ENCODE data around the gene PLXNA2.

Gene PLXNA2

DNA sequence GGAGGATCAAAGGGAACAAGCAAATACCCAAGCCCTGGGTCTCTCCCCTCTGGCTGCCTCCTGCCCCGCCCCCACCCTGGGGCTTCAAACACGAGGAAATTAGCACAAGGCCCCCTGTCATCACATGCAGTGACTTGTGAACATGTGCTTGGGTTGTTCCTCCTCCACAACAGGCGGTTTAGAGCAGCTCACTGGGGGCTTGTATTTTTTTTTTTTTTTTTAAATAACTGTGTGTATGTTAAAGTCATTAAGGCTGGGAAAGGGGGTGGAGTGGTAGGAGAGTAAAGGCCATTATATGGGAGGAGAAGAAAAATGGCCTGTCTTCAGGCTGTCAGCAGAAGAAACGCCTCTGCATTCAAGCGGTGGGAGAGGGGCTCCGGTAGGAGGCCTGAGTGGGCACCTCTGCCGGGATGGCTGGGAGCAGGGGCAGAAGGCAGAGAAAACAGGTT lies 64.2 kb downstream of the PLXNA2 start:
- ChIA-PET CTCF (interaction anchor here (0.5 to 1.3 kb wide), 2 partner anchors 59 to 65 kb away, joined by 3 read pairs; no protein-coding TSS in a partner anchor), POLR2A (no interaction called here)
- TF ChIP-seq, protein P1, sequence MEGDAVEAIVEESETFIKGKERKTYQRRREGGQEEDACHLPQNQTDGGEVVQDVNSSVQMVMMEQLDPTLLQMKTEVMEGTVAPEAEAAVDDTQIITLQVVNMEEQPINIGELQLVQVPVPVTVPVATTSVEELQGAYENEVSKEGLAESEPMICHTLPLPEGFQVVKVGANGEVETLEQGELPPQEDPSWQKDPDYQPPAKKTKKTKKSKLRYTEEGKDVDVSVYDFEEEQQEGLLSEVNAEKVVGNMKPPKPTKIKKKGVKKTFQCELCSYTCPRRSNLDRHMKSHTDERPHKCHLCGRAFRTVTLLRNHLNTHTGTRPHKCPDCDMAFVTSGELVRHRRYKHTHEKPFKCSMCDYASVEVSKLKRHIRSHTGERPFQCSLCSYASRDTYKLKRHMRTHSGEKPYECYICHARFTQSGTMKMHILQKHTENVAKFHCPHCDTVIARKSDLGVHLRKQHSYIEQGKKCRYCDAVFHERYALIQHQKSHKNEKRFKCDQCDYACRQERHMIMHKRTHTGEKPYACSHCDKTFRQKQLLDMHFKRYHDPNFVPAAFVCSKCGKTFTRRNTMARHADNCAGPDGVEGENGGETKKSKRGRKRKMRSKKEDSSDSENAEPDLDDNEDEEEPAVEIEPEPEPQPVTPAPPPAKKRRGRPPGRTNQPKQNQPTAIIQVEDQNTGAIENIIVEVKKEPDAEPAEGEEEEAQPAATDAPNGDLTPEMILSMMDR (IDR thresholded peaks at IDR 0.05; ENCODE audit: insufficient read depth, low read length, missing control alignments) = no peak
- no peak overlapping the region for H3K4me3 ChIP-seq (ENCODE audit: low read depth, low read length)
- DNase-seq (ENCODE audit: low read depth, low spot score) = no peak

DNA sequence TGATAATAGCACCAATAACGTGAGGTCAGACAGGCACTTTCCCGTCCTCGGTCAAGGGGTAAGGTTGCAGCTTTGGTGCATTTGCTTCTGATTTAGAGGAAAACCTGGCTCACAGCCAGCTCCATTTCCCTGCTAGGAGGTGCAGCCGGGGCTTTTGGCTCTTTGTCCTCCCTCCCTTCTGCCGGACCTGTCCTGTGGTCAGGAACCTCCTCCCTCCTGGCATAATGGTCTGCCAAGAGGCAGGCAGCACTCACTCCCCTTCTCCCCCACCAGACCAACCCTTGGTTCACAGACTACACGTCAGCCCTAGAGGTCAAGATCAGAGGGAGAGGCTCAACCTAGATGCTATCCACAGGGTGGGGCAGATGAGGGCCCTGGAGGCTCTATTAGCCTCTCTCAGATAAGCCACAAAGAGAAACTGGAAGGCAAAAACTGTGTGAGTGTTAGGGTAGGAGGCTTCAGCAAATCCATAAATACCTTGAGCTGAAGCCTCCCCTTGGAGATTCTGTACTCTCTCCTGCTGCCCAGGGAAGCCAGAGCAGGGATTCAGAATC lies 64.8 kb downstream of the PLXNA2 start:
- POLR2A ChIA-PET = no interaction called here
- DNase-seq (ENCODE audit: low read depth, low spot score) = no peak

DNA sequence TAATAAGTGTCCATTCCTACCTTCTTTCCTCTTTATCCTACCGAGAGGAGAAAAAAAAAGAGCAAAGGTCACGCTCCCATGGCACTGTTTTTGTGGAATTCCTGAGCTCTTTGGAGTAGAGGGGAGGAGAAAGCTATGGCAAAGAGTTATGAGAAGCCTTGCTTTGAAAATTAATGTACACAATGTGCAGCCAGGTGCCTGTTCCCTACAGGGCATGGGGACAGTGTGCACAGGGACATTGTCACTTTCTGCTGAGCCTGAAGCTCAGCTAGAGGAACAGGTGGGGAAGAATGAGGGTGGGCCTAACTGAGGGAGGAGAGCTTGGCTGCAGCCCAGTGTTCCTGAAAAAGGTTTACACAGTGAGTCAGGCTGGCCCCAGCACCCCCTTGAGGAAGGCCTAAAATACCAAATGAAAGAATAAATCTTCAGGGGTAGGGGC lies 66.1 kb downstream of the PLXNA2 start:
- DNase-seq (ENCODE audit: low read depth, low spot score) = no peak
- H3K4me3 ChIP-seq (ENCODE audit: low read depth, low read length) = no peak overlapping the region
- TF ChIP-seq, protein P1 (IDR thresholded peaks at IDR 0.05; ENCODE audit: insufficient read depth, low read length, missing control alignments) = no peak
- ChIA-PET POLR2A (no interaction called here), CTCF (interaction anchor here (0.9 to 1.4 kb wide), 2 partner anchors 12 to 29 kb away, joined by 3 to 4 read pairs; no protein-coding TSS in a partner anchor)

More for the DNA sequence above, 64.8 kb downstream of the PLXNA2 start:
- no peak overlapping the region for H3K4me3 ChIP-seq (ENCODE audit: low read depth, low read length)
- TF ChIP-seq, protein P1 (IDR thresholded peaks at IDR 0.05; ENCODE audit: insufficient read depth, low read length, missing control alignments) = no peak
- CTCF ChIA-PET = interaction anchor here (1.1 to 1.4 kb wide), 3 partner anchors 13 to 65 kb away, joined by 3 to 4 read pairs (median 3); no protein-coding TSS in a partner anchor

DNA sequence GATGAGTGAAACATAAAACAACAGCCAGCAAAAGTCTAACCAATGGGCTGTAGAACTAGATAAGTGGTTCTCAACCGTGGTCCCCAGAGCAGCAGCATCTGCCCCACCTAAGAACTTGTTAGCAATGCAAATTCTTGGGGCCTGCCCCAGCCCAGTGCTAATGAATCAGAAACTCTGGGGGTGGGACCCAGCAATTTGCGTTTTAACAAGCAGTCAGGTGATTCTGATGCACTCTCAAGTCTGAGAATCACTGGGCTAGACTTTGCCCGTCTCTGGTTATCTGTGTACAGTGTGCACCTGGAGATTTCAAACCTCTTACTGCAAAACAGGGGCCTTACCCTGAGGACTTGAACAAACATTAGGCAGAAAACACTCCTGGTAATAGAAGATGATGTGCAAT lies 66.5 kb downstream of the PLXNA2 start:
- POLR2A ChIA-PET = no interaction called here
- DNase-seq (ENCODE audit: low read depth, low spot score) = no peak
- CTCF ChIA-PET = interaction anchor here (1.4 kb wide), 1 partner anchor 11 kb away, joined by 4 read pairs; no protein-coding TSS in a partner anchor

DNA sequence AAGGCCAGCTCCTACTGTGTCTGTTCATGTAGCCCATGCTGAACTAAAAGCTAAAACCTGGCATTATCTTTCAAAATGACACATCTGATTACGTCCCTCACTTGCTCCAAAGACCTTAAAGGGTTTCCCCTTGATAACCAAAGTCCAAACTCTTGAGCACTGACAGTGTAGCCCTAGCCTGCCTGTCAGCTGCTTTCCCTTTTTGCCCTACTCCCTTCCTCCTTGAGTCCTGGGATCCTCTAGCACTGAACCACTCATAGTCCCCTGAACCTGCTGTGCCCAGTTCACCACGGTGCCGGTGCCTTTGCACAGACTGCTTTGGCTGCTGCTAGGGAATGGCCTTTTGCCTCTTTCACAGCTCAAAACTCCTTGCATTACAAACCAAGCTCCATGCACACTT lies 67.5 kb downstream of the PLXNA2 start:
- H3K4me3 ChIP-seq (ENCODE audit: low read depth, low read length) = no peak overlapping the region
- TF ChIP-seq, protein P1 (IDR thresholded peaks at IDR 0.05; ENCODE audit: insufficient read depth, low read length, missing control alignments) = no peak
- CTCF ChIA-PET = no interaction called here
- POLR2A ChIA-PET = no interaction called here
- no peak for DNase-seq (ENCODE audit: low read depth, low spot score)

More for the DNA sequence above, 66.5 kb downstream of the PLXNA2 start:
- H3K4me3 ChIP-seq (ENCODE audit: low read depth, low read length) = no peak overlapping the region
- TF ChIP-seq, protein P1 (IDR thresholded peaks at IDR 0.05; ENCODE audit: insufficient read depth, low read length, missing control alignments) = no peak

DNA sequence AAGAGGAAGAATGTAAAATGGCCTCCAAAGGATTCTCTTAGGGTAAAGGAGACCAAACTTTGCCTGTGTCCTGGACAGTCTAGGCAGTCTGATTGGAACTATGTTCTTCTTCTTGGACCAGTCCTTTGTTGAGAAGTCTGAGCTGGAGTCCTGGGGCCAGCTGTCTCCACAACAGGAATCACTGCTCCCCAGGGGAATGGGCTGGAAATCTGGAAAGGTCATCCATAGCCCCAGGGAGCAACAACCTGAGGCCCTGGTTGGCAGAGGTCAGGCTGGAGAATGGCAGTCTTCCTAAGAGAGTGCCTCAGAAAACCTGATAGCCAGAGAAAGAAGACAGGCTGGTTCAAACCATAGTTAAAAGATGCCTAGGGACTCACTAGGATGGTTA lies 68.7 kb downstream of the PLXNA2 start:
- no peak for DNase-seq (ENCODE audit: low read depth, low spot score)
- POLR2A ChIA-PET = interaction anchor here (1.0 to 1.1 kb wide), 2 partner anchors 13 to 14 kb away, joined by 3 to 5 read pairs; no protein-coding TSS in a partner anchor
- H3K4me3 ChIP-seq (ENCODE audit: low read depth, low read length) = no peak overlapping the region
- TF ChIP-seq, protein P1 (IDR thresholded peaks at IDR 0.05; ENCODE audit: insufficient read depth, low read length, missing control alignments) = no peak
- CTCF ChIA-PET = interaction anchor here (1.1 to 2.0 kb wide), 5 partner anchors 8 to 81 kb away, joined by 3 to 7 read pairs (median 6); partner anchors contain the start of gene PLXNA2
